GM21515 (cell line): Measurements from ENCODE around the gene ALDH1L1.

Source experiments
- ATAC-seq: cut with Tn5 transposase; IDR thresholded peaks from one replicate; pipeline ENCODE4 v1.9.1; 2021; ENCODE audit not compliant: unreplicated experiment

Gene ALDH1L1

DNA sequence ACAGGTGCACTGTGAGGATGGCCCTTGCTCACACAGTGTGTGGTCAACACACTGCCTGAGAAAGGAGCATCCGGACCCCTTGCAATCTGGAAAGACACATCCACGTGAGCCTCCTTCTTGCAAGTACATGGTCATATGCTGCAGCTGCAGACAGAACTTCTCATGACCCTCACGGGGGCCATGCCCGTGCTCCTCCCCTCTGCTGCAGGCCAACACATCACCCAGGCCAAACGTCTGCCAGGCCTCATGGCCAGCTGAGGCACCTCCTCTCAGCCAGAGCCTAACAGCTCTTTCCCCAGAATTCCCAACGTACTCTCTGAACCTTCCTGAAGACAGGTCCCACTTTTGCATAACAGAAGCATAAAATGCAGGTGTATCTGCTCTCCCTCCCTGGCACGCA, 121.7 kb downstream of the ALDH1L1 start:
- ATAC-seq: no peak

DNA sequence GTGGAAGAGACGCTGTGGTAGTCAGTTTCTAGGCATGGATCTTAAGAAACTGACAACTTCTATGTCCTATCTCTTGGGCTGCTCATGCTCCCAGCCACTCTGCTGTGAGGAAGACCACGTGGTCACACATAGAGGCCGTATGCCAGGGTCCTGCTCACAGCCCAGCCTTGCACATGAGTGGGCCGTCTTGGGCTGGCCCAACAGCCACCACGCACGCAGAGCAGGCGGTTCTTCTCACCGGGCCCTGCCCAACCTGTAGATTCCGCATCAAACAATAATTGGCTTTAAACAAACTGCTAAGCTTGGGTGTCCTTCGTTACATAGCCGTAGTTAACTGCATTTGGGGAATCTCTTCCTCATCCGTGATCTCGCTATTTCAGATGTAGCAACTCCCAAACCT, 122.5 kb downstream of the ALDH1L1 start:
- ATAC-seq: no peak

DNA sequence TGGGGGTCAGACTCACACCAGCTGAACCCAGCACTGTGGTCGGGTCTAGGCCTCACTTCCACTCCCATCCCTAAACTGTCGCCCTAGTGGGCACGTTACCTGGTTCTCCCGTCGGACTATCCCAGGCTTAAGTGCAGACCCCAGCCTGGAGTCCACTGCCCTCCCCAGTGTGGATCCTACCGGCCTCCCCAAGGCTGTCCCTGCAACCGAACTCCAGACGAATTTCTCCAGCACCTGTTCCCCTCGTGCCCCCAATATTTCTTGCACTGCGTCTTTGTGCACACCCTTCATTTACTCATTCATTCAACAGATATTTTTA, 122.9 kb downstream of the ALDH1L1 start:
- no peak for ATAC-seq

DNA sequence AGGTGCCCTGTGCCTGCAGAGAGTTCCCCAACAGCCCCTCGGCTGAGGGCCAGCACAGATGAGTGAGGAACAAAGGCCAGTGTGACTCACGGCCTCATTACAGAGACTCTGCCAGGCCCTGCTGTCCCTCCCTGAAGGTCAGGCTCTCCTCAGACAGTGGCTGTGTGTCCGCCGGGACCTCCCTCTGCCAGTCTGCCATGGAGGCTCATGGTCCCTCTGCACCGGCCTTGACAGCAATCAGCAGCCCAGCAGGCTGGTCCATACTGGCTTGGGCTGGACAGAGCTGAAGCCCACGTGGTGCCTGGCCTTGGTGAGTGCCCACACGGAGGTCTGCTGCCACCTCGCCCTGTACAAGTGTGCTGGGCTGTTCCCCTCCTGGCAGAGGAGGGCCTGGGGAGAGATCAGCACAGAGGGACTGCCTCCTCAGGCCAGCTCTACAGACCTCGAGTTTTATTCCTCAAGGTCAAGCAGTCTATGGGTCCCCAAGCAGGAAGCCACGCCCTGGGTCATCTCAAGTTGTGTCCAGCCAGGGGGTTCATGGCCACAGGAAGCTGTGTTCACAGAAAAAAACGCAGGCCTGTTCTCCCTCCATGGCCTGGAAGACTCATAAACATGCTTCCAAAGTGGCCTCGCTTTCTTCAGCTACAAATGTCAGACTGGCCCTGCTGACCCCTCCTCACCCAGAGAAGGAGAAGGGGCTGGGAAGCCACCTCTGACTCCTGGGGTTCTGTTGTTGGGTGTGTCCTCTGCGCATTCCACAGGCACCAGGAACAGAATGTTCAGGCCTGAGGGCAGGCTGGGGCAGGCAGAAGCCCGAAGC, 123.5 kb downstream of the ALDH1L1 start:
- no peak for ATAC-seq

DNA sequence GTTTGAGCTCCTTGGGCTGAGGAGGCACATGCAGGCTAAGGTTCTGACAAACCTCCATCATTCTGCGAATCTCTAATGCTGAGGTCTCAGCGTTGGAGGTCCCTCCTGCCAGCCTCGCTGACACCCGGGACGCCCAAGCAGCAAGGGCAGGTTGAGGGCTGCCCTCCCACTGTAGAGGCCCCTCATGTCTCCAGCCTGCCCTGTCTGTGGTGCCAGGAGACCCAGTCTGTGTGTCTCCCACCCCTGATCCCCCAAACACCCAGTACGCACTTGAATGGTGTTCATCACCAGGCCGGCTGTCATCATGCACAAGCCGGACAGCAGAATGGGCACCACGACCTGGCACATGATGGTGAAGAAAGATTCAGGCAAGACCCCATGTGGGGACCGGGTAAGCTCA, 124.3 kb downstream of the ALDH1L1 start:
- ATAC-seq: no peak

DNA sequence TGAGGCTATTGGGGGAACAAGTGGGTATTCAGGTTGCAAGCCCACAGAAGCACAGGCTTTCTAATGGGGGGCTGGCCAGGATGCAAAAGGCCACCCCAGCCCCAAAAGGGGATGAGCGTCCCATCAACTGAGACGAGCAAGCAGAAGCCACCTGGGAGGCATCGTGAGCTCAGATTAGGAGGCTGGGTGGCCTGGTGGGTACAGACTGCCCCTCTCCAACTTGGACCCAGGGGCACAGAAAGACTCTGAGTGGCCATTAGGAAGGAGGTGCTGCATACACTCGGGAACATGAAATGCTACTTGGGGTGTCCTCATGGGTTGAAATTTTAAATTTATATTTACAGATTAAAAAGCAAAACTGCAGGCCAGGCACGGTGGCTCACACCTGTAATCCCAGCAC, 125.5 kb downstream of the ALDH1L1 start:
- ATAC-seq: no peak

DNA sequence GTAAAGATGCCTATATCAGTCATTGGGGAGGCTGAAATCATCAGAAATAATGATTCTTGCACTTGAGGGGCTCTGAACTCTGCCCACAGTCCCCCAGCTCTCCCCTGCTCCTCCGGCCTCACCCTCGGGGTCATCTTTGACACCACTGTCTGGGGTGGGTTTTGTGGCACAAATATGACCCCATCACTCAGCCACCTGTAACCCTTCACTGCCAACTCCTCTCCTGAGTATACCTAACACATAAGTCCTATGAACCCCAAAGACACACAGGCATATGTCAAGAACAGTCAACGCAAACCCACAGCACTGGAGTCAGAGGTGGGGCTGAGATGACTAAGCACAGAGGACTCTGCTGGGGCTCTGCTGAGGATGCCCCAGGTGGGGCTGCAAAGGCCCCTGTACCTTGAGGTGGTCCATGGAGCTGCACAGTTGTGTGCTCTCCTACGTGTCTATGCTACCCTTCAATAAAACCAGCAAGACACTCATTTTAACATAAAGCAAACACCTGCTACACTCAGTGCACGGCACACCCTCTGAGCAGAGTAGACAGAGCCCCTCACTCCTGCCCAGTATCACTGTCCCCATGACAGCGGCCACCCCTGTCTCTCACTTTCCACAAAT, 126.3 kb downstream of the ALDH1L1 start:
- no peak for ATAC-seq
